SU-DHL-6 (cell line): ENCODE data around the gene NTN4.

ENCODE experiments used
- EZH2phosphoT487 ChIP-seq: fragments of 200-600 bp; sonication (generic), shearing (Covaris generic); conservative IDR thresholded peaks from 2 replicates; pipeline ENCODE4 v1.6.1; 2018; ENCODE audit warnings: mild to moderate bottlenecking, antibody characterized with exemption, low read length, moderate library complexity, mixed read lengths
- TF ChIP-seq, protein P1 (sequence below): fragments of 200-600 bp; sonication (generic); IDR thresholded peaks from one replicate; pipeline ENCODE4 v1.5.1; 2017; ENCODE audit warnings: antibody characterized with exemption, mild to moderate bottlenecking, low read length, moderate library complexity; ENCODE audit not compliant: insufficient read depth, poor library complexity, severe bottlenecking

DNA sequence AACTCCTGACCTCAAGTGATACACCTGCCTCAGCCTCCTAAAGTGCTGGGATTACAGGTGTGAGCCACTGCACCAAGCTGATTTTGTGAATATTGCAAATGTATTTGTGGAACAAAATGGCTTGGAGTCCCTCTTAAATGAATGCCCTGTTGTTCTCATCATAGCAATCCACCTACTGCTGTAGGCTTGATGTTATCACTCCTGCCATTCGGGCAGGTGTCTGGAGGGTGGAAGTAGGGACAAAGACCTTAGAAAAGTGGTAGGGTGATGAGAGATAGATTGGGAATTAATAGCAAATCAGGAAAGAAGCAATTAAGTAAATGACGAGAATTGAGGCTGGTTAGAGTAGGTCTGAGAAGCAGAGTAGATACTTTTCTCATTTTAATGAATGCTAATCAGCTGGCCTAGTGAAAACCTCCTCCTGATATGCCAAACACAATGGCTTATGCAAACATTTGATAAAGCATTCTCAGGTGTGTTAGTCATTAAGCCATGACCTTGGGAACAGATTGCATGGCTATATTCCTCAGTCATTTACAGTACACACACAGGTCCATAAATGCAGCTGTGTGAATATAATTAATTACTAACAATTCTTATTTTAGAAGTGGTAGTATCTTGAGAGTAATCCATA lies 178.8 kb downstream of the NTN4 start:
- TF ChIP-seq, protein P1, sequence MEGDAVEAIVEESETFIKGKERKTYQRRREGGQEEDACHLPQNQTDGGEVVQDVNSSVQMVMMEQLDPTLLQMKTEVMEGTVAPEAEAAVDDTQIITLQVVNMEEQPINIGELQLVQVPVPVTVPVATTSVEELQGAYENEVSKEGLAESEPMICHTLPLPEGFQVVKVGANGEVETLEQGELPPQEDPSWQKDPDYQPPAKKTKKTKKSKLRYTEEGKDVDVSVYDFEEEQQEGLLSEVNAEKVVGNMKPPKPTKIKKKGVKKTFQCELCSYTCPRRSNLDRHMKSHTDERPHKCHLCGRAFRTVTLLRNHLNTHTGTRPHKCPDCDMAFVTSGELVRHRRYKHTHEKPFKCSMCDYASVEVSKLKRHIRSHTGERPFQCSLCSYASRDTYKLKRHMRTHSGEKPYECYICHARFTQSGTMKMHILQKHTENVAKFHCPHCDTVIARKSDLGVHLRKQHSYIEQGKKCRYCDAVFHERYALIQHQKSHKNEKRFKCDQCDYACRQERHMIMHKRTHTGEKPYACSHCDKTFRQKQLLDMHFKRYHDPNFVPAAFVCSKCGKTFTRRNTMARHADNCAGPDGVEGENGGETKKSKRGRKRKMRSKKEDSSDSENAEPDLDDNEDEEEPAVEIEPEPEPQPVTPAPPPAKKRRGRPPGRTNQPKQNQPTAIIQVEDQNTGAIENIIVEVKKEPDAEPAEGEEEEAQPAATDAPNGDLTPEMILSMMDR = no peak
- TF ChIP-seq EZH2phosphoT487 = no peak
